DOHH2 (cell line): Measurements from ENCODE around the gene KITLG.
"Not testable (repeated sequence)": the region's sequence is repeated elsewhere in the genome, so short reads cannot be mapped to it uniquely, and the experiment has no call there.

Experiments used
- H3F3A ChIP-seq: fragments of 200-600 bp; sonication (generic), shearing (Covaris generic); 2 replicates; pipeline ENCODE4 v1.6.0; 2016; ENCODE audit warnings: antibody characterized with exemption, mild to moderate bottlenecking; ENCODE audit not compliant: control insufficient read depth, insufficient read depth
- H3K27ac ChIP-seq: fragments of 200-600 bp; sonication (generic); 2 replicates; pipeline ENCODE4 v1.5.1; 2014; ENCODE audit warnings: low read depth, mild to moderate bottlenecking, low read length, moderate library complexity
- H3K27me3 ChIP-seq: fragments of 200-600 bp; sonication (generic); 2 replicates; pipeline ENCODE4 v1.6.1; 2014; ENCODE audit warnings: mild to moderate bottlenecking, low read length, mixed read lengths; ENCODE audit not compliant: control insufficient read depth
- H3K36me3 ChIP-seq: fragments of 200-600 bp; sonication (generic); 2 replicates; pipeline ENCODE4 v1.6.1; 2014; ENCODE audit warnings: mild to moderate bottlenecking, low read length, moderate library complexity, mixed read lengths; ENCODE audit not compliant: control insufficient read depth
- H3K4me1 ChIP-seq: fragments of 200-600 bp; sonication (generic); 2 replicates; pipeline ENCODE4 v1.6.1; 2014; ENCODE audit warnings: mild to moderate bottlenecking, low read length, mixed read lengths; ENCODE audit not compliant: control insufficient read depth
- H3K4me2 ChIP-seq: fragments of 200-600 bp; sonication (generic); 2 replicates; pipeline ENCODE4 v1.6.0; 2014; ENCODE audit warnings: mild to moderate bottlenecking, low read length, moderate library complexity
- H3K4me3 ChIP-seq: fragments of 200-600 bp; sonication (generic); 2 replicates; pipeline ENCODE4 v1.5.1; 2014; ENCODE audit warnings: mild to moderate bottlenecking, low read length, mixed read lengths
- H3K79me2 ChIP-seq: fragments of 200-600 bp; sonication (generic); 2 replicates; pipeline ENCODE4 v1.6.1; 2014; ENCODE audit warnings: mild to moderate bottlenecking, low read length, mixed read lengths; ENCODE audit not compliant: control insufficient read depth
- H3K9me2 ChIP-seq: fragments of 200-600 bp; sonication (generic); replicated peaks from 2 replicates; pipeline ENCODE4 v1.6.1; 2014; ENCODE audit warnings: mild to moderate bottlenecking, low read length, mixed read lengths; ENCODE audit not compliant: control insufficient read depth
- H3K9me3 ChIP-seq: fragments of 200-600 bp; sonication (generic); 2 replicates; pipeline ENCODE4 v1.6.1; 2014; ENCODE audit warnings: antibody characterized with exemption, low read length, mixed read lengths; ENCODE audit not compliant: control insufficient read depth, insufficient read depth
- H4K20me1 ChIP-seq: fragments of 200-600 bp; sonication (generic); 2 replicates; pipeline ENCODE4 v1.6.0; 2014; ENCODE audit warnings: low read depth, mild to moderate bottlenecking, antibody characterized with exemption, low read length, moderate library complexity; ENCODE audit not compliant: control insufficient read depth, insufficient read depth
- CTCF ChIP-seq: fragments of 200-600 bp; sonication (generic); IDR thresholded peaks from one replicate; pipeline ENCODE4 v1.5.1; 2014; ENCODE audit warnings: antibody characterized with exemption, mild to moderate bottlenecking, low read depth, low read length; ENCODE audit not compliant: poor library complexity, severe bottlenecking
- EZH2phosphoT487 ChIP-seq: fragments of 200-600 bp; sonication (generic); IDR thresholded peaks from 2 replicates; pipeline ENCODE4 v1.6.1; 2017; ENCODE audit warnings: borderline replicate concordance, mild to moderate bottlenecking, antibody characterized with exemption, low read length, moderate library complexity, mixed read lengths

The KITLG gene

GRCh38 chr12:88553941-88554658 is 26.2 kb downstream of the KITLG start:
- Histone ChIP-seq H3K9me2 (no peaks in the 10 kb centered on the region), H3K27me3 (no peaks in the 10 kb centered on the region), H3K9me3 (no peaks in the 10 kb centered on the region), H3K27ac (no peak overlapping the region), H3K4me2 (no peak overlapping the region), H4K20me1 (no peaks in the 10 kb centered on the region), H3K36me3 (no peaks in the 10 kb centered on the region), H3K79me2 (no peaks in the 10 kb centered on the region), H3K4me1 (no peaks in the 10 kb centered on the region), H3K4me3 (no peak overlapping the region), H3F3A (no peaks in the 10 kb centered on the region)
- TF ChIP-seq CTCF (no peak), EZH2phosphoT487 (no peak)

GRCh38 chr12:88552610-88553079 is 27.6 kb downstream of the KITLG start:
- Histone ChIP-seq H3F3A (no peaks in the 10 kb centered on the region), H3K4me3 (no peak overlapping the region), H3K4me1 (no peaks in the 10 kb centered on the region), H3K27ac (no peak overlapping the region), H3K9me2 (no peaks in the 10 kb centered on the region), H4K20me1 (no peaks in the 10 kb centered on the region), H3K36me3 (no peaks in the 10 kb centered on the region), H3K27me3 (no peaks in the 10 kb centered on the region), H3K79me2 (no peaks in the 10 kb centered on the region), H3K9me3 (no peaks in the 10 kb centered on the region), H3K4me2 (no peak overlapping the region)
- TF ChIP-seq EZH2phosphoT487 = no peak
- TF ChIP-seq CTCF = no peak

GRCh38 chr12:88549929-88550328 is 30.3 kb downstream of the KITLG start:
- TF ChIP-seq CTCF = no peak
- no peak for TF ChIP-seq EZH2phosphoT487
- H3K9me2 ChIP-seq = no peaks in the 10 kb centered on the region
- no peaks in the 10 kb centered on the region for H4K20me1 ChIP-seq
- no peaks in the 10 kb centered on the region for H3K79me2 ChIP-seq
- no peaks in the 10 kb centered on the region for H3K36me3 ChIP-seq
- H3K4me3 ChIP-seq = no peak overlapping the region
- no peak overlapping the region for H3K27ac ChIP-seq
- no peaks in the 10 kb centered on the region for H3K4me1 ChIP-seq
- H3F3A ChIP-seq = no peaks in the 10 kb centered on the region
- H3K4me2 ChIP-seq = no peak overlapping the region
- no peaks in the 10 kb centered on the region for H3K27me3 ChIP-seq
- H3K9me3 ChIP-seq = no peaks in the 10 kb centered on the region

GRCh38 chr12:88547949-88548348 is 32.3 kb downstream of the KITLG start:
- not testable (repeated sequence) for H3K27me3 ChIP-seq, H3K9me3 ChIP-seq, H4K20me1 ChIP-seq, H3K79me2 ChIP-seq, H3K36me3 ChIP-seq, H3K27ac ChIP-seq, H3K9me2 ChIP-seq, H3F3A ChIP-seq, H3K4me3 ChIP-seq, H3K4me1 ChIP-seq, H3K4me2 ChIP-seq
